GM10847 (cell line): ENCODE measurements around the gene CDK14.

Experiments used
- POLR2A ChIP-seq: IDR thresholded peaks from 2 replicates; pipeline ENCODE4 v1.6.1; 2011; ENCODE audit not compliant: insufficient read length; ENCODE audit errors: extremely low read depth

CDK14 gene

DNA sequence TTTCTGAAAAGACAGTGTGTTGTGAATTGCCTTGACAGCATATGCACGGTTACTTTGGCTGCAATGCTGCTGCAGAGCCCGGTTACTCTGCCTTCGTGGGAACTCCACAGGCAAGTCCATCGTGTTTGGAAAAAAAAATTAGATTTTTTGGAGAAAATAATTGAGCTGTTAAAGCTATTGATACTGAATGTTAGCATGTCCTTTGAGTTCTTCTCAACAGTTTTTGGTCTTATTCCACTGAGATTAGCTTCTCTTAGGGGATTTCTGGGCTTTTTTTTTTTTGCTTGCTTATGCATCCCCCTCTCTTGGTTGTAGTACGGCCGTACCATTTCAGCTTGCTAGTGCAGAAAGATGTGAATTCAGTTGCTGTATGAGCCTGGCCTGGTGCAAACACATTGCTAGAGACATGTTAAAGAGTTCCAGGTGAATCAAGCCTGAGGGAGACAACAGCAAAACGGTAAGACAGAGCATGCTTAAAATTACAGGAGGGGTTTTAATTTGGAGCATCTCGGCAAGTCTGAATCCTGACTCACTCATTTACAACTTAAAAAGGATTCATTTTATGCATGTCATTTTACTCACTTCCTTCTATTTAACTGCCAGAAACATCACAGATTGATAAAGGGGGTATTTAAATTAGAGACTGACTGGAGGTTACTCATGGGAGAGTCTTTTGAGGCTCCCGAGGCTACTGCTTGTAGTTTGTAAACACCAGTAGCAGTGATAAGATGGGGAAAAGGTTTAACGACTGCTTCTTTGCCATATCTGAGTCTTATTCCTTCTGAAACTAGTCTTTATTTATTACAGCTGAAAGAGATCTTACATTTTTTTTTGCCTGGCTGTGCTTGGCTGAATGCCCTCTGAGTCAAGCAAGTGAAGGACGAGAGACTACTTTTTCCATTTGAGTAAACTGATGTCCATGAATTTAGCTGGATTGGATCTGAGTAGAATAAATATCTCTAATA is 113.7 kb downstream of the CDK14 start:
- TF ChIP-seq POLR2A = no peak

GRCh38 chr7:90710466-90710850 is 114.3 kb downstream of the CDK14 start:
- no peak for TF ChIP-seq POLR2A

GRCh38 chr7:90713628-90714027 is 117.5 kb downstream of the CDK14 start:
- TF ChIP-seq POLR2A = no peak

- TF ChIP-seq POLR2A = no peak
Observed at GRCh38 chr7:90715067-90715466, 118.9 kb downstream of the CDK14 start.

GRCh38 chr7:90717296-90718060 is 121.4 kb downstream of the CDK14 start:
- no peak for TF ChIP-seq POLR2A

GRCh38 chr7:90719155-90719554 is 123.0 kb downstream of the CDK14 start:
- TF ChIP-seq POLR2A = no peak

GRCh38 chr7:90720984-90721760 is 125.1 kb downstream of the CDK14 start:
- TF ChIP-seq POLR2A = no peak

- TF ChIP-seq POLR2A = no peak
Observed at GRCh38 chr7:90721869-90722431, 125.8 kb downstream of the CDK14 start.

DNA sequence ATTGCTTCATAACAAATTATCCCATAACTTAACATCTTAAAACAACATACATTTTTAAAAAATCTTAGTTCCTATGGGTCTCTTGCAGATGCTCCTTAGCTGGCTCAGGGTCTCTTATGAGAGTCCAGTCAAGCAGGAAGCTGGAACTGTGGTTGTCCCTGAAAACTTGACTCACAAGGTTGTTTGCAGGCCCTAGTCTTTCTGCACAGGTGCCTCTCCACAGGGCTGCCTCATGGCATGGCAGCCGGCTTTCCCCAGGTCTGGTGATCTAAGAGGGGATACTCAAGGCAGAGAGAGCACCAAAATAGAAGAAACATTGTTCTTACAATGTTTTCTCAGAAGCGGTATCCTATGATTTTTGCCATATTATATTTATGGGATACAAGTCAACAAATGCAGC is 127.1 kb downstream of the CDK14 start:
- no peak for TF ChIP-seq POLR2A

DNA sequence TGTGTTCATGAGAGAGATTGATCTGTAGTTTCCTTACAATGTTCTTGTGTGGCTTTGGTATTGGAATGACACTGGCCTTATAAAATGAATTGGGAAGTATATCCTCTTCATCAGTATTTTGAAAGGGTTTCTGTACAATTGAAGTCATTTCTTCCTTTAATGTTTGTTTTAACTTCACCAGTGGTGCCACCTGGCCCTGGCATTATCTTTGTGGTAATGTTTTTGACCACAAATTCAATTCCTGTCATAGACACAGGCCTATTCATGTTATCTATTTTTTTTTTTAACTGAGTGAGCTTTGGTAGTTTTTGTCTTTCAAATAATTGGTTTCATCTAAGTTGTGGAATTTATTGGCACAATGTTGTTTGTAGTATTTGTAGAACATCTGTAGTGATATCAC is 127.7 kb downstream of the CDK14 start:
- no peak for TF ChIP-seq POLR2A

- no peak for TF ChIP-seq POLR2A
Observed at GRCh38 chr7:90726120-90726519, 130.0 kb downstream of the CDK14 start.

DNA sequence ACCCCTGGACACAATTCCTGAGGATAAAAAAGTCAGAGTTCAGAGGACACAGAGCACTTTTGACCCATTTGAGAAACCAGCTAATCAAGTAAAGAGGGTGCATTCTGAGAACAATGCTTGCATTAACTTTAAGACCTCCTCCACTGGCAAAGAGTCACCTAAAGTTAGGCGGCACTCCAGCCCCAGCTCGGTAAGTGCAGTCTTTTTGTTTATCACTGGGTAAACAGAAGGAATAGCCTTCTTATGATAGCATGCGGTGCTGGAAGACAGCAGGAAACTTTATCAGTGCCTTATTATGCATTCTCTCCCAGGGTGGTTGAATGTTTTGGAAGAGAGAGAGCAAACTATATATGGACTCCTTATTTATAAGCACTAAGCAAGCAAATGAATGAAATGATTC is 130.5 kb downstream of the CDK14 start:
- TF ChIP-seq POLR2A = no peak

DNA sequence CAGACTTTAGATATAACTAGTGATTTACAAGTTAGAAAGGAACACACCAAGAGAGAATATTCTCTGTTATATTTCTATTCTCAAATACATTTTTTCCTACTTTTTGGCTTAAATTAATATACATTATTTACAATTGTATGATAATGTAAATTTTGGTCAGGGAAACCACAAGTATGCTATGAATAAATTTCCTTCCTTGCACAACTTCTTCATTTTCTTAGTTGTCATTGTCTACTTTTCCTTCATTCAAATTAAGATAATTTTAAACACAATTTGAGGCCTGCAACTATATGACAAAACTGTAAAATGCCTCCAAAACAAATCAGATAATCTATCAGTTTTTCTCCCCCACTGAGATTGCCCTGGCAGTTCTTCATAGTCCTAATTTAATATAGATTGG is 131.3 kb downstream of the CDK14 start:
- TF ChIP-seq POLR2A = no peak

- TF ChIP-seq POLR2A = no peak
Observed at GRCh38 chr7:90728568-90728967, 132.4 kb downstream of the CDK14 start.

- TF ChIP-seq POLR2A = no peak
Observed at GRCh38 chr7:90736316-90736715, 140.2 kb downstream of the CDK14 start.
